CD14-positive monocyte (primary cell): Measurements from ENCODE around the gene RHOT1. TPM values are rescaled to one million over a fixed set of nuclear protein-coding genes. Genes with fewer than 3 reads are reported as not detected.

Experiments
- DNase-seq, 3 donors: peaks; one replicate each; pipeline ENCODE4 v3.0.0-alpha.2; 2011 to 2022
- H2AFZ ChIP-seq: 2 replicates; pipeline ENCODE4 v1.6.0; 2012; ENCODE audit warnings: mild to moderate bottlenecking, low read depth, low read length, inconsistent platforms; ENCODE audit not compliant: insufficient read depth, poor library complexity, severe bottlenecking
- H3K27ac ChIP-seq, 2 donors: 1 replicate in 1 of 2; 2 replicates in 1 of 2; pipeline ENCODE4 v1.5.1; 2012 to 2013; ENCODE audit warnings: low read length in 2 of 2, control low read depth in 1 of 2, inconsistent platforms in 1 of 2, low read depth in 1 of 2, mild to moderate bottlenecking in 1 of 2
- H3K27me3 ChIP-seq, 2 donors: one replicate each; pipeline versions ENCODE4 v1.6.0 to v1.6.1; 2011 to 2013; ENCODE audit warnings: low read length in 2 of 2; ENCODE audit not compliant: control insufficient read depth in 2 of 2, insufficient read depth in 2 of 2
- H3K36me3 ChIP-seq, 2 donors: replicated peaks in 1 of 2; 1 replicate in 1 of 2; 2 replicates in 1 of 2; pipeline versions ENCODE4 v1.5.1 to v1.6.1; 2012 to 2013; ENCODE audit warnings: low read length in 2 of 2, control low read depth in 1 of 2, inconsistent platforms in 1 of 2, mild to moderate bottlenecking in 1 of 2; ENCODE audit not compliant: insufficient read depth in 2 of 2, control insufficient read depth in 1 of 2
- H3K4me1 ChIP-seq, 2 donors: 1 replicate in 1 of 2; 2 replicates in 1 of 2; pipeline versions ENCODE4 v1.5.1 to v1.6.1; 2012 to 2013; ENCODE audit warnings: low read length in 2 of 2, control low read depth in 1 of 2, inconsistent platforms in 1 of 2, mild to moderate bottlenecking in 1 of 2, moderate library complexity in 1 of 2; ENCODE audit not compliant: insufficient read depth in 2 of 2, control insufficient read depth in 1 of 2
- H3K4me2 ChIP-seq: replicated peaks from 2 replicates; pipeline ENCODE3; 2012; ENCODE audit warnings: low read length, moderate library complexity, mild to moderate bottlenecking; ENCODE audit not compliant: poor library complexity, severe bottlenecking; ENCODE audit errors: extremely low read depth
- H3K4me3 ChIP-seq, 3 experiments: fragments of 200-600 bp in 1 of 3; sonication (generic) in 1 of 3; replicated peaks in 1 of 3; 1 replicate in 2 of 3; 2 replicates in 1 of 3; pipeline ENCODE4 v1.5.1; 2011 to 2013; ENCODE audit warnings: low read length in 3 of 3, mild to moderate bottlenecking in 3 of 3, control low read depth in 2 of 3, low read depth in 2 of 3, inconsistent platforms in 1 of 3, moderate library complexity in 1 of 3
- H3K79me2 ChIP-seq: 2 replicates; pipeline ENCODE4 v1.6.0; 2012; ENCODE audit warnings: mild to moderate bottlenecking, control low read depth, inconsistent platforms, low read length, moderate library complexity; ENCODE audit not compliant: insufficient read depth
- H3K9ac ChIP-seq: 2 replicates; pipeline ENCODE4 v1.6.0; 2017; ENCODE audit warnings: low read length, mild to moderate bottlenecking; ENCODE audit not compliant: insufficient read depth, poor library complexity, severe bottlenecking
- H3K9me3 ChIP-seq, 2 donors: replicated peaks in 1 of 2; 1 replicate in 1 of 2; 2 replicates in 1 of 2; pipeline versions ENCODE4 v1.5.1 to v1.6.1; 2012 to 2013; ENCODE audit warnings: low read length in 2 of 2, control low read depth in 1 of 2; ENCODE audit not compliant: control insufficient read depth in 1 of 2, insufficient read depth in 1 of 2
- H4K20me1 ChIP-seq: 2 replicates; pipeline ENCODE4 v1.6.0; 2012; ENCODE audit warnings: mild to moderate bottlenecking, low read length, control low read depth, moderate library complexity; ENCODE audit not compliant: insufficient read depth
- H3K27ac Mint-ChIP-seq, 7 donors: one replicate each; pipeline ENCODE4 v1.8.0; 2020; ENCODE audit warnings: mild to moderate bottlenecking in 7 of 7, mixed read lengths in 7 of 7, moderate library complexity in 6 of 7, inconsistent platforms in 2 of 7
- H3K27me3 Mint-ChIP-seq, 3 donors: one replicate each; pipeline ENCODE4 v1.8.0; 2021 to 2022; ENCODE audit warnings: low read depth in 3 of 3, mild to moderate bottlenecking in 3 of 3, mixed read lengths in 3 of 3, moderate library complexity in 3 of 3, inconsistent platforms in 1 of 3
- H3K36me3 Mint-ChIP-seq, 2 donors: one replicate each; pipeline ENCODE4 v1.8.0; 2020; ENCODE audit warnings: mixed read lengths in 2 of 2, inconsistent platforms in 1 of 2, mild to moderate bottlenecking in 1 of 2
- H3K4me1 Mint-ChIP-seq: one replicate; pipeline ENCODE4 v1.8.0; 2020; ENCODE audit warnings: mild to moderate bottlenecking, mixed read lengths
- H3K4me3 Mint-ChIP-seq, 2 donors: one replicate each; pipeline ENCODE4 v1.8.0; 2020; ENCODE audit warnings: mild to moderate bottlenecking in 2 of 2, mixed read lengths in 2 of 2, moderate library complexity in 1 of 2
- H3K9me3 Mint-ChIP-seq, 7 donors: one replicate each; pipeline ENCODE4 v1.8.0; 2020 to 2022; ENCODE audit warnings: mixed read lengths in 7 of 7, mild to moderate bottlenecking in 6 of 7, moderate library complexity in 6 of 7, inconsistent platforms in 2 of 7
- WGBS: methylation state at CpG from one replicate; pipeline ENCODE4 v1.1.5; 2013; ENCODE audit warnings: missing lambda C conversion rate; ENCODE audit not compliant: insufficient coverage; 5-methylcytosine and 5-hydroxymethylcytosine counted together
- intact Hi-C, 2 donors: fragments of 100-400 bp; cut with micrococcal nuclease; formaldehyde crosslinking; loops; one replicate each; pipeline versions ENCODE4 v1.15.0 to v1.15.1; 2023
- polyA plus RNA-seq, 3 donors: library from polyadenylated mRNA; depleted of rRNA in 1 of 3; unstranded in 2 of 3; stranded (reverse) in 1 of 3; fragments of 300-500 nt in 2 of 3; fragments of >200 nt in 1 of 3; fragmentation: Illumina TruSeq in 2 of 3; gene quantifications; 1 replicate in 2 of 3; 2 replicates in 1 of 3; pipeline ENCODE4 v1.2.3, GENCODE V29; 2012 to 2021
- TF ChIP-seq, protein P1 (sequence below): fragments of 200-600 bp; IDR thresholded peaks from one replicate; pipeline ENCODE4 v1.8.0; 2022; ENCODE audit warnings: antibody characterized with exemption, mild to moderate bottlenecking

RHOT1 gene
- polyA plus RNA-seq, 3 donors: 45.9 to 60.5 (median 51.9) TPM

DNA sequence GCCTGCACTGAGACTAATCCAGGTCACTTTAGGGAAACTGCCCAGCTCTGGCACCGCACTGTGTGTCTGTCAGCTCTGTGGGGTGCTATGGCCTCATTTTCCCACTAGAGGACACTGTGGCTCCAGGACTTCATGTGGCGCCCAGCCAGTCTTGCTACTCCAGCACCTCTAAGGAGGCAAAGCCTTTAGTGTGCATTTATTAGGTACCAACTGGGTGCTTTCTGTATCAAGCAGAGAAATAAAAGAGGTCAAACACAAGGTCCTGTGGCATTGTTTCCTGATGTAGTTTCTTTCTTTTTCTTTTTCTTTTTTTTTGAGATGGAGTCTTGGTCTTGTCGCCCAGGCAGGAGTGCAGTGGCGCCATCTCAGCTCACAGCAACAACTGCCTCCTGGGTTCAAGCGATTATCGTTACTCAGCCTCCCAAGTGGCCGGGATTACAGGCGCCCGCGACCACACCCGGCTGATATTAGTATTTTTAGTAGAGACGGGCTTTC lies 110.9 kb downstream of the RHOT1 start:
- peak; percentile 67 to 78 (median 77) for DNase-seq
- intact Hi-C loops: loop anchor here (1.0 to 5.0 kb wide), 4 partner anchors 66 to 104 kb away; partner anchors contain the start of gene C17orf75 (in 1 of the 2)
- Mint-ChIP-seq H3K9me3 (peaks cover 0 to 6% (median 0%) of the 10 kb centered on the region in 7 donors), H3K4me1 (peaks cover 2% of the 10 kb centered on the region), H3K4me3 (no peak overlapping the region), H3K27me3 (peaks cover 8 to 14% (median 9%) of the 10 kb centered on the region in 3 donors), H3K36me3 (peaks cover 0 to 1% of the 10 kb centered on the region in 2 donors), H3K27ac (no peak overlapping the region)
- Histone ChIP-seq H3K4me1 (no peaks in the 10 kb centered on the region), H3K27me3 (peaks cover 0 to 3% of the 10 kb centered on the region in 2 donors), H3K9me3 (no peaks in the 10 kb centered on the region), H3K9ac (no peak overlapping the region), H3K27ac (no peak overlapping the region), H4K20me1 (no peaks in the 10 kb centered on the region), H3K4me3 (no peak overlapping the region), H2AFZ (no peak overlapping the region), H3K36me3 (no peaks in the 10 kb centered on the region), H3K79me2 (no peaks in the 10 kb centered on the region), H3K4me2 (no peak overlapping the region)
- TF ChIP-seq, protein P1, sequence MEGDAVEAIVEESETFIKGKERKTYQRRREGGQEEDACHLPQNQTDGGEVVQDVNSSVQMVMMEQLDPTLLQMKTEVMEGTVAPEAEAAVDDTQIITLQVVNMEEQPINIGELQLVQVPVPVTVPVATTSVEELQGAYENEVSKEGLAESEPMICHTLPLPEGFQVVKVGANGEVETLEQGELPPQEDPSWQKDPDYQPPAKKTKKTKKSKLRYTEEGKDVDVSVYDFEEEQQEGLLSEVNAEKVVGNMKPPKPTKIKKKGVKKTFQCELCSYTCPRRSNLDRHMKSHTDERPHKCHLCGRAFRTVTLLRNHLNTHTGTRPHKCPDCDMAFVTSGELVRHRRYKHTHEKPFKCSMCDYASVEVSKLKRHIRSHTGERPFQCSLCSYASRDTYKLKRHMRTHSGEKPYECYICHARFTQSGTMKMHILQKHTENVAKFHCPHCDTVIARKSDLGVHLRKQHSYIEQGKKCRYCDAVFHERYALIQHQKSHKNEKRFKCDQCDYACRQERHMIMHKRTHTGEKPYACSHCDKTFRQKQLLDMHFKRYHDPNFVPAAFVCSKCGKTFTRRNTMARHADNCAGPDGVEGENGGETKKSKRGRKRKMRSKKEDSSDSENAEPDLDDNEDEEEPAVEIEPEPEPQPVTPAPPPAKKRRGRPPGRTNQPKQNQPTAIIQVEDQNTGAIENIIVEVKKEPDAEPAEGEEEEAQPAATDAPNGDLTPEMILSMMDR: peak; percentile 99
- WGBS: 0% methylated on average over 2 of the region's 12 CpGs

DNA sequence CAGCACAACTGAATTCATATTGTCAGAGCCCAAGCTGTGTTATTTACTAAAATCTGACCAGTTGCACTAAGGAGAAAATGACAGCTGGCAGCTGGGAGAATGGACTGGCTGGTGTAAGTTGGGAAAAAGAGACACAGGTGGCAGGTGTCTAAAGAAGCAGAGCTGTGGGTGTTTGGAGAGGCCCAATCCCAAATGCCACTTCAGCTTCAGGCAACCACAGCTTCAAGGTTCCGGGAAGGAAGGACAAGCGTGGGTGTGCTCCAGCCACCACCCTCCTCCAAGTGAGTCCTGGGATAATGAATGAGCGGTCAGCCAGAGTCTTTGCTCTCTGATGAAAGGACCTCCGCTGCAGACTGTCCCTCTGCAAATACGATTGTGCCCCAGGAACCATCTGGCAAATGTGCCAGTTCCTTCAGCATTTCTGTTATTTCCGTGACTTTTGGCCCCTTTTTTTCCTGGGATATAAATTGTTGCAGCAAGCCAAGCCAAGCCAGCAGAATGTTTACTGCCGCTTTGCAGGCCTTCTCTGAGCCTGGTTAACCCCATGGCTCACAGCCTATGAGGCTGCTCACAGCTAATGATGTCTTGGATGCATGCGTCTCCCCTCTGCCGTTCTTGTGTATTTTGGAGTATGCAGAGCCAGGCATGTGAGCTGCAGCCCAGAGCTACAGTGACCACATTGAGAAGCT lies 113.9 kb downstream of the RHOT1 start:
- 96% methylated on average over 9 of the region's 9 CpGs for WGBS
- Mint-ChIP-seq H3K9me3 (peaks cover 0 to 6% (median 0%) of the 10 kb centered on the region in 7 donors), H3K27ac (no peak overlapping the region), H3K27me3 (peaks cover 22 to 39% (median 28%) of the 10 kb centered on the region in 3 donors), H3K36me3 (no peaks in the 10 kb centered on the region), H3K4me3 (no peak overlapping the region), H3K4me1 (peaks cover 2% of the 10 kb centered on the region)
- Histone ChIP-seq H4K20me1 (no peaks in the 10 kb centered on the region), H3K4me2 (no peak overlapping the region), H3K79me2 (no peaks in the 10 kb centered on the region), H3K36me3 (no peaks in the 10 kb centered on the region), H3K4me3 (no peak overlapping the region), H3K4me1 (no peaks in the 10 kb centered on the region), H3K27me3 (peaks cover 0 to 20% of the 10 kb centered on the region in 2 donors), H3K9ac (no peak overlapping the region), H3K27ac (no peak overlapping the region), H2AFZ (no peak overlapping the region), H3K9me3 (no peaks in the 10 kb centered on the region)
- TF ChIP-seq, protein P1: no peak
- intact Hi-C loops: no loop called here
- DNase-seq: no peak
